ENCODE data around the gene ITGB4.

- no peak for TF ChIP-seq CTCF (IDR thresholded peaks at IDR 0.05)
- no peak for TF ChIP-seq EZH2phosphoT487 (IDR thresholded peaks at IDR 0.05)
These were observed 41.4 kb downstream of the ITGB4 start for GRCh38 chr17:75762513-75763268.

All from neural progenitor cell (in vitro differentiated cells).